ENCODE measurements around the gene C1QTNF3.
"Not testable (repeated sequence)": the region's sequence is repeated elsewhere in the genome, so short reads cannot be mapped to it uniquely, and the experiment has no call there.

Gene C1QTNF3

DNA sequence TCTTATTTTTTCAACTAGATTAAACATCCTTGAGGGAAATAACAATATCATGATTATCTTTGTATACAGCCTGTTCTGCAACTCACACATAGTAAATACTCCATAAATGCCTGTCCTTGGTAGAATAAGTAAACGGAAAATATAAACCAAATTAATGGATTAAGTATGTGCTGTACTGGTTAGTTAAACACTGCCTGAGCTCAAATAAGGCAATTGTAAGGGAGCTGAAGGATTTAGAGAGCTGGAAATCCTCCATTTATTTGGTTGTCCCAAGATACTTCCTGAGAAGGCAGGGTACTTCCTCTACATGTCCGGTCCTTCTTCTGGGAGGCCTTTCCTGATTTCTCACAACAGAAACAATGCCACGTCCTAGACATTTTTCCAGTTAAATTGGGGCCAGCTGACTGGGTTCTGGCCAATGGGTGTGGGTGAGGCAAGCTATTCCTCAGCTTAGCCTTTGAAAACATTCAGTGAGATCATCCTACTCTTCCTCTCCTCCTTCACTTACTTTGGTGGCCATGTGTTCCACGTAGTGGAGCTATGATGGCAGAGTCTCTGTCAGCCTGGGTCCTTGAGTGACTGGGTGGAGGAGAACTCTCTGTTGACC lies 8.5 kb upstream of the C1QTNF3 start:
- no peak for DNase-seq (ENCODE audit: low spot score)

DNA sequence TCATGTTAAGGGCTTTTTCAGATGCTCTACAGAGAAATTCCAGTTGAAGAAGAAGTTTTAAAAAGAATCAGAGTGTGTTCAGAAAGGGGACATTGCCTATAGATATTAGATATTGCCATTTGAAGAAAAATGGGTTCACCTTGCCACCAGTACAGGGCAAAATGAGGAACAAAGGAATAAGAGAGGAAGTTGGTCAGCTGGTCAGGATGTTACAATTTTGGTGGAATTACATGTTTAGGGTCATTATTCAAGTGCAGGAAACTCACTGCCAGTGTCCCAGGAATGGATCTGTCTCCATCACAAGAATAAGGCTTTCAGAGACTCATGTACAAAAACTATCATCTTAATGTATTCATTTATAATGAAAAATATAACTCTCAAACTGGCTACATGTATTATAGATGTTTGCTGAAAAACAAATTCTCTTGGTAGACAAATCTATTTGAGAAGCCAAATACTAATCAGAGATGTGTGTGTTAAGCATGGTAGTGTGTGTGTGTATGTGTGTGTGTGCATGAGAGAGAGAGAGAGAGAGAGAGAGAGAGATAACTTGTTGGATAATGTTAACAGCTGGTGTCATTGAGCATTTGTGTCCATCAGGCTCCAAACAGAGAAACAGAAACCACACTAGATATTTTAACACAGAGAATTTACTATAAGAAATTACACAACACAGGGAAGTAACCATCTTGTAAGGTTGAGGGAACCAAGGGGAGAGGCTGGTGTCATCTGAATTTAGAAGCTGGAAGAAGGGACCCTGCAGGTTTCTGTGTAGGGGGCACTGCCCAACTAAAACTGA lies 5.0 kb upstream of the C1QTNF3 start:
- DNase-seq (ENCODE audit: low spot score) = no peak

DNA sequence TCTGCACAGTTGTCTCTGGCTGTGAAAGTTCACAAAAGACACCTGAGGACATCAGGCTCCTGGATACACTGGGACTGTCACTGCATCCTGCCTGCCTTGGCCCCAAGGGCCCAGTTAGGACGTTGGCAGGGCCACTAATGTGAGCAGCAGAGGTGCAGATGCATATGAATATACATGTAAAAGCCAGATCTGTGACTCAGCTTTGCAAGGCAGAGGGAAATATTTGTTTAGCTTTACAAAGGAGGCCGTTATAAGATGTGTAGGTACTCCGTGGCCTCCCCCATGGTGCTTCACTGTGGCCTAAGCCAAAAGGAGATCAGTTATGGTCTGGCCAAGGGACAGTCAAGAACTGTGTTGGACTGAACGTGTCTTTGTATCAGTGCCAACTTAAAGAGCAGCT lies 4.1 kb upstream of the C1QTNF3 start:
- no peak for DNase-seq (ENCODE audit: low spot score)

DNA sequence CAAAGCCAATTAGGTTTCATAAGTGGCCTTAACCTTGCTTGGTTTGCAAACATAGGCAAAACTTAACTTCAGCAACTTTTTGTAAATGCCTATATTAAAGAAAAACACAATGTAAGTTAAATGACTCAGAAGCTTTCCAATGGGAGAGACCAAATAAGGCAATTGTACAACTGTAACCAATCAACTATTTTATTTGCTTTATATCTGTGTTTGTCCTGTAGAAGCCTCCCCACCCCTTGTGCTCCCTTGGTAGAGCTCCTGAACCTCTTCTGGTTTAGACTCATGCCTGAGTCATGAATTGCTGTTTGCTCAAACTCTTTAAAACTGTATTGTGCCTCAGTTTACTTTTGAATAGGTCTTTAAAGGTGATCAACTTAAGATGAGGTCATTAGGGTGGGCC lies 3.0 kb upstream of the C1QTNF3 start:
- no peak for DNase-seq (ENCODE audit: low spot score)

DNA sequence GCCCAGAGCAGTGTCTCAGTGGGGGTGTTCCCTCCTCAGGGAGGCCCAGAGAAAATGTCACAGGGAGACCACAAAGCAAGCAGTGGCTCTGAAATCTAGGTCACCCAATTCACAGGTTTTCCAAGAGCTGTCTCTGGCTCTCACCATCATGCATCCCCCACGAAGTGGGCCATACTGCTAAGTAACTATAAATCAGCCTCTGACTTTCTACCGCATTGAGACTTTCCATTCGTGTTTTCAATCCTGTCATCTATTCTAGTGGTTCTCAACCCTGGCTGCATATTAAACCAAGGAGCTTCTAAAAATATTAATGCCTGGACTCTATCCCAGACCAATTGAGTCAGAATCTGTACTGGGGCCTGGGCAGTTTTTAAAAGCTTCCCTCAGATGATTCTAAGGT lies 2.0 kb upstream of the C1QTNF3 start:
- no peak for DNase-seq (ENCODE audit: low spot score)

DNA sequence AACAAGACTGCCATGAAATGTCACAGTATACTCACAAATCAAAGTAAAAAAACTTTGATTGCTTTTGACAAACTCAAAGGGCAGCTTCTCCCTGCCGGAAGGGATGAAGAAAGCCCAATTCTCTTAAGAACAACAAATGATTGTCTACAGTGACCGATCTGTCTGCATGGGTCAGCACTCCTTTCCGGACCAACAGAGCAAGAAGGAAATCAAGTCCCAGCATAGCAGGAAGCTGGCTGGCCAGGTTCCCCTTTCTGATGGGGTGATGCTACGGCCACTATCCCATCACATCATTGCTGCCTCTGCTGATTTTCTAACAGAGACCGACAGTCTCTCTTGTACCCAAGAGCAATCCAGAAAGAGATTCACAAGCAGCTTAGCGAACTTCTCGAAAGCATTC lies 692 bp downstream of the C1QTNF3 start:
- DNase-seq (ENCODE audit: low spot score) = no peak

DNA sequence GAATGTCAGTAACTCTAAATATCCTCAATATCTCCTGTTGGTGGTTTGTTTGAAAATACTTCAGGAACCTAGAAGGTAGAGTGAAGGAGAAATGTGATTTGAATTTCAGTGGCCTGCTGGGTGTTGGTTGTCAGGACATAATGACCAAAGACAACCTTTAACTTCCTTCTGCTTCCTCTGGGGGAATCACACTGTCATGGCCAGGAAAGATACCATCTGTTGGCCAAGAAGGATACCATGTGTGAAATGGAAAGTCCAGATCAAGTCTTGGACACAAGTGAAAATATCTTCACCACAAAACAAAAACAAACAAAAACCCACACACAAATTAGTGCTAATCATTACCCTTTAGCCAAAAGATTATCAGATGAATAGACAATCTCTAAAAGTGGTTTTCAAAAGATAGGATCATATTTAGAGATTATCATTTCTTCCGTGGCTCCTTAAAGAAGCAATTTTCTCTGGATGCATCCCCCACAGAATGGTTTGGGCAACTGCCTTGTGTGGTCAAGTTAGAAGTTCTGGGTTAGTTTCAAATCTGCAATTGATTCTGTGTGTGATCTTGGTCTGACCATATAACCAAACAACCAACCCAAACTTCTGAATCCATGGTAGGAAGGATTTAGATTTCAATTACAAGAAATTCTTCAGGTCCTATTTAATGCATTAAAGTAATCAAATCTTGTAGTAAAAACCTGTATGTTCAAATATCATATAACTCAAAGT lies 1.6 kb downstream of the C1QTNF3 start:
- no peak for DNase-seq (ENCODE audit: low spot score)

DNA sequence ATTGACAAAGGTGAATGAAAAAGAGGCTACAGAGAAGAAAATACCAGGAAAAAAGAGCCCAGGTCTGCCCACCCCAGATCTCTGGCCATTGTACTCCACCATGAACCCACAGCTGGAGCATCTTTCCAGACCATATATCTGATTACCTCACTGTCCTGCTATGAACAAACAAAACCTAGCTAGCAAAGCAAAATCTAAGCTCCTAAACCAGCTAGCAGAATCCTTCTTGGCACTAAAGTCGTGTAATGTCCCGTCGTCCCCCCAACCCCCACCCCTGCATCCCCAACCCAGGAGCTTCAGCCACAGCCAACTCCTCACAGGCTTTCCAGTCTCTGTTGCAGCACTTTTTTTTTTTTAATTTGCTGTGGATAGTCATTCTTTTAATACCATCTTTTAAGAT lies 2.5 kb downstream of the C1QTNF3 start:
- DNase-seq (ENCODE audit: low spot score) = no peak

DNA sequence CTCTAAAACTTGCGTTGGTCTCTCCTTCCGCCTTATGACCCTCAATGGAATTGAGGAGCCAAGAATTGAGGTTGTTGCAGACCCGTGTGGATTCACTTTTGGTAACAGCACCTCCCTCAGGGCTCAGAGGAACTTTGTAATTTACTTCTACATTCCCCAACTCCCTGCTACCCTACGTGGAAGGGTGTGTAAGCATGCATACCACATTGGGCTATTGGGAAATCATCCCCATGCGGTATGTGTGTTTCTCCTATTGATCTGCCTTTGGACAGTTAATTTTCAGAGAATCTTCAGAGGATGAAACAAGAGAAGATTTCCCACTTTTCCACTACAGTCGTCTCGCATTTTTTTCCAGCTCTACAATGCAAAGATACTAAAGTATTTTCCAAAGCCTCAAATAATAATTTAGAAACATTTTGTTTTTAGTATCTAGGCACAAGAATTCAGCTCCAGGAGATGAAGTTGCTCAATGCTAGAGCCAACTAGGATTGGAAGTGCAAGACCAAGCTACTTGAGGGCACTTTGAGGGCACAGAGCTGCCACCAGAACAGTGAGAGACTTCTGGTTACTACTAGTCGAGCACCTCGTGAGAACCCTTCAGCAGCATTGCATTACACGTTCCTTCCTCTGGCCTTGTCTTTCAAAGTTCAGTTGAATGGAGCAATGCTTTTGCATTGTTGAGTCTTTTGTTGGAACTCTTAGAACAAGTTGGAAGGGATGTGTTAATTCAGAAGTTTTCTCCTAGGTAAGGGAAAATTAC lies 3.4 kb downstream of the C1QTNF3 start:
- DNase-seq (ENCODE audit: low spot score) = no peak

DNA sequence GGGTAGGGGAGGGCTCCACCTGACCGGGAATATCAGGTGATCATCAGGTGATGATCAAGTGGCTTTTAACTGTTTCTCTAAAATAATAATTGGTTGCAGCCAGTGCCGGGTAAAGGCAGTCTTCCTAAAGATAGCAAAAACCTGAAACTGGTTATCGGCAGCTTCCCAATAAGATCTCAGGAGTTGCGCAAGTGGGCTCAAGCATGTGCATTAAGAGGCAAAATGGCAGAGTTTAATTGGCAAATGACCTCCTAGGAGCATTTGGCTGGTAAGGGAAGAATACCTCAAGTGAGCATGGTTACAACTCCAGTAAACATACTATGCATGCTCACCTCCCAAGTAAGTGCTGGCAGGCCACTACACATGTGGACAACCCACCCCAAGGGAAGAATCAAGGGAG lies 4.2 kb downstream of the C1QTNF3 start:
- no peak for DNase-seq (ENCODE audit: low spot score)

DNA sequence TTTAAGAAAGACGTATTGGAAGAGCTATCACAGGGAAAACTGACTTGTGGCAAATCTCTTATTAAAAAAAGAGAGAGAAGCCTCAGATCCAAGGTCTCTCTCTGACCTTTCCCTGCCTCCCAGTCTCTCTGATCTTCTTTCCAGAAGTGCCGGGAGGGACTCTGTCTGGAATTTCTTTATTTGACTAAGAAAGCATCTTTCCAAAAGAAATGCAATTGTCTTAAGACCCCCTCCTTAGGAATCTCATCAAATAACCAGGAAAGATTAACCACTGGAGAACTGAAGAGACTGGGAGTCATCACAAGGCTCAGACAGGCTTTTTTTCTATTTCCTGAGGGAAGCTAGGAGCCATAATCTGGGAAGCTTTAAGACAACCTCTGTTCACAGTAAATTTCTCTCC lies 4.6 kb downstream of the C1QTNF3 start:
- no peak for DNase-seq (ENCODE audit: low spot score)

DNA sequence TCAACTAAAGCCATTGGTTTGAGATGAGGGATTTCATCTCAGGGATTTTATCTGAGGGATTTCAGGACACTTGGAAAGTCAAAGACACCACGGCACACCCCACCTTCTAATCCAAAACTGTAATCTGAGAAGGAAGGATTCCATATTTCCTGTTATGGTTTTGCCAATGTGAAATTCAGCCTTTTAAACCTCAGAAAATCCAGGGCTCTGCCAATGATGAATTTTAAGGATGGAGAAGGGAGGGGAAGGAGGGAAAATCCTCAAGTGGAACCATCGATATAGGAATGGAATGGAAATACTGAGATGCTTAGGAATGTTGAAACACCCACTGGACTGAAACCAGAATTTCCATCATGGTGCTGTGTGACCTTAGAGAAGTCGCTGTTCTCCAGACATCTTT lies 5.3 kb downstream of the C1QTNF3 start:
- DNase-seq (ENCODE audit: low spot score) = no peak

DNA sequence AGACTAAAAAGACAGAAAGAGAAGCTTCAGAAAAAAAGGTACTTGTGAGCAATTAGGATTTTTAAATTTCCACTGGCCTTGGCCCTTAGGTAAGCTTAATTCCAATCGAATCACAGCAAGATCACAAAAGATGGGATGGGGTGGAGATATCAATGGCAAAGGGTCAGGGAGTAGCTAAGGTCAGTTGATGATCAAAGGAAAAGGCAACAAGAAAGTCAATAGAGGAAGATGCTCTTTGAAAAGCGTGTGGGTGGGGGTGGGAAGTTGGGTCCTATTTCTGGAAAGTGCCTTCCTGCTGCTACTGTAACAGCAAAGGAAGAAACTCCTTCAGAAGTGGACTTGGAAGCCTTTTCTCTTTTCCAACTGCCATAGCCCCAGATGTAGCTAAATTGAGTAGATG lies 7.3 kb downstream of the C1QTNF3 start:
- no peak for DNase-seq (ENCODE audit: low spot score)

DNA sequence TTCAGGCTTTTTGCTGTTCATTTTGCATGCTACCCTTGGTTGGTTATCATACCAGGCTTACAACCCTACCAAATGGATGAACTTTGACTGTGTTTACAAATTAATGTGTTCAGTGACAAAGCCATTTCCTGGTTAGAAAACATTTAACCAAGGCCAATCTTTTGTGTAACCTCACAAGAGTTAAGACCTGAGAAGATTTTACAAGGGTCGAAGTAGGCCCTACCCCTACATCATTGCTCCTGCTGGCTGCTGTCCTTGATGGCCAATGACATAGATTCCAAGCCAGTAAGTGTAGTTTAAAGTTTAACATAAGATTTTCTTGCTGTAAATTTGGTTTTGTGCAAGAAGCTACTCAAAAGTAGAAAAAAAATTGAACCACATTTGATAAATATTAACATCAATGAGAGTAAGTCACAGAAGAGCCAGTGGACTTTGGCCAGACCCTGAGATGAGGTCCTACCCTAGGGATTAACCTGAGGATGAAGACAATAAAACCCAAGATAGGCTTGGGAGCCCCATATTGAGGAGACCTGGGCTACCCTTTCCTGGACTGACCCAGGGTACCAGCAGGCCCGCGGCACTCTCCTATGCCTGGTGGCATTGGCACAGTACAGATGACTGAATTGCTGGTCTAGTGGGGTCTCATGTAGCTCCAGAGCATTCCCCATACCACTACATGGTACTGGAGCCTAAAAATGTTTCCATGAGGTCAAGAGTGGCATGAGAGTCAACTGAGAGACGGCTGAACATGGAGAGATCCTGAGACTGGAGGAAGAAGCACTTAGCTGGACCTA lies 8.3 kb downstream of the C1QTNF3 start:
- no peak for DNase-seq (ENCODE audit: low spot score)

DNA sequence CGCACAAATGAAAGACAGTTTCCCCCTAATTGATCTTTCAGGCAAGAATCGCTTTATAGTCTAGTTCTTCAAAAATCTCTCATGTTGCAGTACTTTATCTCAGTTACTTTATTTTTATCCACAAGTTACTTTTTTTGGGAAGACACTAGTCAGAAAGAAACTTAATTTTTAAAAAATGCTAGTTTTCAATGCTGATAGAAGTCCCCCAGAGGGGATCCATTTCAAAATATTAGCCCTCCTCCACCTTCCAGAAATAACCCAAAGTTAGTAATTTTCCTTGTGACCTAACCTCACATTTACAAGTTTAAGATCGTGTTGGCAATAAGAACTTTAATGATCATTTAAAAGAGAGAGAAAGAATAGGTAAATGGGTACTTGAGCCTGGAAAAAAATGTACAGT lies 11.0 kb downstream of the C1QTNF3 start:
- no peak for DNase-seq (ENCODE audit: low spot score)

DNA sequence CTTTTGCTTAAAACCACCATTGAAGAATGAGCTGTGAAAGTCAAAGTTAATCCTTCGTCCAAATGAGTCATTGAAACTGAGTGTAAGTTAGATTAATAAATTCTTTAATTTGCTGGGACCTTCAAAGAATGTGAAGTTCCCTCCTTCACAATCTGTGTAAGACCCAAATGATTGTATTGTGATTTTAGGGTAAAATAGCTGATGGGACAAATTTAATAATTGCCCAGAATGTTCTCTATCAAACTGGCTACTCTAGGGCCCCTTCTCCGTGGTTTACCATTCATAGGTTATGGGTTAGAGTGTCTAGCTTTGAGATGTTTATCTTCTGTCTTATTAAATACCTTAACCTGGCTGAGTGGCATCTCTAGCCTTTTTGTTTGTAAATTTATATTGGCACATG lies 11.9 kb downstream of the C1QTNF3 start:
- DNase-seq (ENCODE audit: low spot score) = no peak

DNA sequence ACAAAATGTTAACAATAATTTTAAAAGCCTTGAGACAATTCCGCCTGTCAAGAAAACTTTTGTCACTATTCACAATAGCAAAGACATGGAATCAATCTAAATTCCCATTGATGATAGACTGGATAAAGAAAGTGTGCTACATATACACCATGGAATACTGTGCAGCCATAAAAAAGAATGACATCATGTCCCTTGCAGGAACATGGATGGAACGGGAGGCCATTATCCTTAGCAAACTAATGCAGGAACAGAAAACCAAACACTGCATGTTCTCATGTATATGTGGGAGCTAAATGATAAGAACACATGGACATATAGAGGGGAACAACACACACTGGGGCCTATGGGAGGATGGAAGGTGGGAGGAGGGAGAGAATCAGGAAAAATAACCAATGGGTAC lies 12.4 kb downstream of the C1QTNF3 start:
- not testable (repeated sequence) for DNase-seq (ENCODE audit: low spot score)

DNA sequence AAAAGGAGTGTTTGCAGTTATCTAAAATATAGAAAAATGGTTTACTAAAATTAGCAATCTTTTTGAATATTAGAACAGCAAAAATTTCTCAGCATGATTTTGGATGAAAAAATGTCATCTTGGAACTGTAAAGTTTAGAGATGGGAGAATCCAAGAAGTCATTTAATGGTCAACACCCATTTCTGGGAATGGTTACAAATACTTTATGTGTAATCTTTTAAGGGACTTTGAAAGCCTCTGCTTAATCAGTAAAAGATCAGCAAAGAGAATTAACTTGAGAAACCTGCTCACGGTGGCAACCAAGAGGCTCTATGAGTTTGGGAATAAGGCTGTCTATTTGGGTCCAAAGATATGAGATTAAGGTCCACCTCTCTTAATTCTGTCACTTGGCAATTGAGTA lies 13.0 kb downstream of the C1QTNF3 start:
- DNase-seq (ENCODE audit: low spot score) = no peak

DNA sequence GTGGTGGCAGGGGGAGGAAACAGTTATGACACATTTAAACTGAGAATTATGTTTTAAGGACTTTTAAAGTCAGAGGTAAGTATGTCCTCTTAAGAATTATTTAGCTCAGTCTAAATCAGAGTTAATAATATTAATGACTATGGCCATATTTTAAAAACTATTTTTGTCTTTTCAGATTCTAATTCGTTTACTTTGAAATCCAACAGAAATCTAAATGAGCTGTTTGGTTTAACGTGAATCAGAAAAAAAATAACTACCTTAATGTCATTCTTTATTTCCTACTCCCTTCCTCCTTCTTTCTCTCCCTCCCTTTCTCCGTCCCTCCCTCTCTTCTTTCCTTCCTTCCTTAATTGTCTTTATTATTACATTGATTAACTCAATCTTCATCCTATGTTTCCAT lies 14.7 kb downstream of the C1QTNF3 start:
- DNase-seq (ENCODE audit: low spot score) = no peak

DNA sequence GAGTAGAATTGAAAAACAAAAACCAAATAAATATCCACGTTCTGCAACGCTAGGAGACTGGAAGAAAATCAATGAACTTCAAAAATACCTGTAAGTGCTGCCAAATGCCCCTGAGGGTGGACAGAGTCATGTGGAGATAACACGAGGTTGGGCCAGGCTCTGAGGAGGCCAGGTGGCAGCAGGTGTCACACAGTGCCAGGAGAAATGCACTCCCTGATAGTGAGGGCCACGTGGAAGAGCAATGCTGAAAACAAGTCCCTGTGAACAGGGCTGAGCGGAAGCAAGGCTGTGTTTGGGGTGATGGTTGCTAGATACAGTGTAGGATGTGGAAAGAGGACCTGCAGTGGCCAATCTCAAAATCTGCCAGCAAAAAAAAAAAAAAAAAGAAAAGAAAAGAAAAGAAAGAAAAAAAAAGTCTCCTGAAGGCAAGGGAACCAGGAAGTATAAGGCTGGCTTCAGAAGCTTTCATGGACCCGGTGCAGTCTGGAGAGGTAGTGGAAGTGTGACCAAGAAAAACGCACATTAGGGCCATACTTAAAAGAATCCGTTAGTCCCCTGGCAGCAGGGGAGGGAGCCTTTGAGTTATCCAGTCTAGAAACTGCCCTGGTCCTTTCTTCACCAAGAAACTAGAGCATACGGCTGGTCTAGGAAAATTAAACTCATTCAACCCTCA lies 16.8 kb downstream of the C1QTNF3 start:
- no peak for DNase-seq (ENCODE audit: low spot score)

DNA sequence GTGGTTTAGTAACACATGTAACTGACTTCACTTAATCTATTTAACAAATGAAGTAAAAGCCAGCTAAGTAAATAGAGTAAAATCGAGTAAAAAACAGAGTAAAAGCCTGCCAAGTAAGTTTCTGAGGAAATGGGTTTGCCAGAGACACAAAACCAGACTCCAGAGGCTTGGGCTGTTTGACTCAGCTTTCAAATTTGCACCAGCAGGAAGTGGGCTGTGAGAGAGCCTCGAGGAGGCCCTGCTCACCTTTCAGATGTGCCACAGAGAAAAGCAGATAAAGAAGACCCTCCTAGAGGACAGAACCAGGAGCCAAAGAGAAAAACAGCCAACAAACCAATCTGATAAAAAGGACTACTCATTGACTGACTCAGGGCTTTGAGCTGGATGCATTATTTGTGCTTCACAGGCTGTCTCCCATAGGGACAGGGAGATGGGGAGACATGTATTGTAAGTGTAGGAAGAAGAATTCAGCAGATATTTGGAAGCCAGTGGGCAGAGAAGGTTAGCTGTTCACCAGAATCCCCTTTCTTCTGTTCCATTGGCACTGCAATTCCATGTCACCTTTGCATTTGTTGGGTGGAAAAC lies 20.8 kb downstream of the C1QTNF3 start:
- DNase-seq (ENCODE audit: low spot score) = no peak
